ENCODE data around the gene ANKZF1. TPM values are rescaled to one million over a fixed set of nuclear protein-coding genes. Genes with fewer than 3 reads are reported as not detected.

Gene ANKZF1
- total and polyA plus RNA-seq, 2 of the 8 experiments (the other 6 are each of a cell fraction or from before 2014, with no cell fraction given) = 32.5 to 50.1 TPM

DNA sequence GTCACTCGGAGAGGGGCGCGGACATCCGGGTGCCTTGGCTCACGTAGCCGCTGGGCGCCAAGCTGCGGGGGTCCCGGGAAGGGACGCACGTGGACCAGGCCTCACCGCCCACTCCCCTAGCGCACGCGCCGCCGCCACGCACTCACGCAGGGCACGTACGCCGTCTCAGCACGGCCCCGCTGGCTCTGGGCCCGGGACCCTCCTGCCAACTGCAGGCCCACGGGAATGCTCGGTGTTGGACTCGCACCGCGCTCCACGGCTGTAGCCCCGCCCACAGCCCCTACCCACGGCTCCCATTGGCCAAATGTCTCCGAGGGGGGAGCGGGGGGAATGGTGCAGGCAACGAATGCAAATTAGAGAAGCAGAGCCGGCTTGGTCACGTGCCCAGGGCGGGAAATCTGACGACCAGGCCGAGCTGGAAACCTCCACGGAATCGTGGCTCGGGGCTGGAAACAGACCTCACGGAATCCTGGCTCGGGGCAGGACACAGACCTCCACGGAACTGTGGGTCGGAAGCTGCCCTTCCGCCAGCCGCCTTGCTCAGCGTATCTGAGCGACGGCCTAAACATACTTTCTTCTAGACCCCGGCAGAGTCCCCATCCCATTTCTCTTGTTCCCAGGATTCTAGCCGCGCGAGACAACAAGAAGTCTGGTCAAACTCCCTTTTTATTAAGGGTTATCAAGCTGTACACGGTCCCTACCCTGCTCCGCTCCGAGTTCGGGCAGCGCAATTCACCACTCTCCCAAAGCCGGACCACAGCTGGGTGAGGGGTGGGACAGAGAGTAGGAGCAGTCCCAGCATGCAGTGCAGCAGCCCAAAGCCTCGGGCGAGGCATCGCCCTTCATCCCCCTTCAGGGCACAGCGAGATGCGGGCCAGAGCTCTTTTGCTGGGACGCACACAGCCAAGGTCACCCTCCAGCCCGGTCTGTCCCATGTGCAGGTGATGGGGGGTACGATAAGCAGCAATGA is 10.6 kb upstream of the ANKZF1 start, which contains the start of gene ABCB6 (continued):
- TF ChIP-seq ATF2 (IDR thresholded peaks at IDR 0.05; ENCODE audit: low read length) = peak; percentile 75; the same call in 1 of the 2 replicates
- TF ChIP-seq KDM1A (IDR thresholded peaks at IDR 0.05; ENCODE audit: borderline replicate concordance, low read length) = no peak
- TF ChIP-seq CREB1 (IDR thresholded peaks at IDR 0.05) = no peak; the same call in 1 of the 2 replicates
- TF ChIP-seq, protein P1, sequence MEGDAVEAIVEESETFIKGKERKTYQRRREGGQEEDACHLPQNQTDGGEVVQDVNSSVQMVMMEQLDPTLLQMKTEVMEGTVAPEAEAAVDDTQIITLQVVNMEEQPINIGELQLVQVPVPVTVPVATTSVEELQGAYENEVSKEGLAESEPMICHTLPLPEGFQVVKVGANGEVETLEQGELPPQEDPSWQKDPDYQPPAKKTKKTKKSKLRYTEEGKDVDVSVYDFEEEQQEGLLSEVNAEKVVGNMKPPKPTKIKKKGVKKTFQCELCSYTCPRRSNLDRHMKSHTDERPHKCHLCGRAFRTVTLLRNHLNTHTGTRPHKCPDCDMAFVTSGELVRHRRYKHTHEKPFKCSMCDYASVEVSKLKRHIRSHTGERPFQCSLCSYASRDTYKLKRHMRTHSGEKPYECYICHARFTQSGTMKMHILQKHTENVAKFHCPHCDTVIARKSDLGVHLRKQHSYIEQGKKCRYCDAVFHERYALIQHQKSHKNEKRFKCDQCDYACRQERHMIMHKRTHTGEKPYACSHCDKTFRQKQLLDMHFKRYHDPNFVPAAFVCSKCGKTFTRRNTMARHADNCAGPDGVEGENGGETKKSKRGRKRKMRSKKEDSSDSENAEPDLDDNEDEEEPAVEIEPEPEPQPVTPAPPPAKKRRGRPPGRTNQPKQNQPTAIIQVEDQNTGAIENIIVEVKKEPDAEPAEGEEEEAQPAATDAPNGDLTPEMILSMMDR (IDR thresholded peaks at IDR 0.05; ENCODE audit: control extremely low read depth in 1 of 3, insufficient read depth in 1 of 3, low read depth in 1 of 3, low read length in 3 of 3) = peak in 1 of 3 experiments; percentile 2; a peak in 2 of 4 replicates
- no peak; the same call in 1 of the 2 replicates for TF ChIP-seq MAFK (IDR thresholded peaks at IDR 0.05; ENCODE audit: low read depth, low read length)
- no peak for TF ChIP-seq CBX5 (IDR thresholded peaks at IDR 0.05; ENCODE audit: low read depth, low read length)
- peak; percentile 72 for TF ChIP-seq TBP (IDR thresholded peaks at IDR 0.05; ENCODE audit: low read depth, low read length)
- no peak for TF ChIP-seq JUND (IDR thresholded peaks at IDR 0.05; ENCODE audit: low read length)
- TF ChIP-seq TAF7 (optimal IDR thresholded peaks at IDR 0.05; ENCODE audit: borderline replicate concordance, low read depth, low read length) = peak; percentile 49
- TF ChIP-seq SUZ12 (IDR thresholded peaks at IDR 0.05; ENCODE audit: low read length) = no peak; the same call in 1 of the 2 replicates
- TF ChIP-seq BRCA1 (IDR thresholded peaks at IDR 0.05; ENCODE audit: low read depth, low read length) = no peak
- no peak for TF ChIP-seq HDAC6 (IDR thresholded peaks at IDR 0.05; ENCODE audit: low read depth, low read length)
- no peak for TF ChIP-seq CTBP2 (IDR thresholded peaks at IDR 0.05; ENCODE audit: borderline replicate concordance, insufficient read depth, insufficient read length, low read length)
- TF ChIP-seq TCF12 (IDR thresholded peaks at IDR 0.05; ENCODE audit: low read depth, low read length) = no peak
- no peak for TF ChIP-seq EGR1 (IDR thresholded peaks at IDR 0.05; ENCODE audit: borderline replicate concordance, low read depth, low read length)
